ENCODE measurements around the gene TENM3. TPM values are rescaled to one million over a fixed set of nuclear protein-coding genes. Genes with fewer than 3 reads are reported as not detected.

The TENM3 gene
- polyA plus RNA-seq, 1 of the 3 experiments (the other 2 are of a cell fraction), result 10.4 TPM

DNA sequence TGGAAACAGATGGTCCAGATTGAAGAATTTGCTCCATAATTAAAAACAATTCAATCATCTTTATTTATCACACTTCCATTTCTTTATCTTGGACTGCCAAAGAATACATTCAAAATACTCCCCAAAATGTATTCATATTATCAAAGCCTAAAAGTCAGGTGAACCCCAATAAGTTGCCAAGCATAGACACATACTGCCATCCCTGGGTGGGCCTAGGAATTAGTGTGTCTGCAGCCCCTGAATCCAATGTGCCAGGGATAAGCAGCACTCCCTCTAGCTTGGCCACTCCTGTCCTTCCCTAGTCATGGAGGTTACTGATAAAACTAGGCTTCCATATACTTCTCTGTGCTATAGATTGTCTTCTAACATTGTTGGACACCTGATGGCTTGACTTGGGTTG, 199.9 kb downstream of the TENM3 start:
- Histone ChIP-seq H3K9me2 (no peaks in the 10 kb centered on the region), H3K4me1 (ENCODE audit: control insufficient read depth in 1 of 2, insufficient read depth in 2 of 2, low read depth in 1 of 2, low read length in 1 of 2) (peaks cover 0 to 3% of the 10 kb centered on the region in 2 experiments; a peak in 3 of 4 replicates), H3F3A (replicated peaks; ENCODE audit: insufficient read depth) (peaks cover 4% of the 10 kb centered on the region), H3K79me2 (ENCODE audit: insufficient read depth) (no peaks in the 10 kb centered on the region), H4K20me1 (ENCODE audit: insufficient read depth) (no peaks in the 10 kb centered on the region), H3K27ac (ENCODE audit: low read depth in 2 of 2, low read length in 1 of 2) (no peak overlapping the region), H2AFZ (ENCODE audit: low read depth) (no peak overlapping the region), H3K9ac (no peak overlapping the region), H3K4me3 (ENCODE audit: low read depth in 2 of 2, low read length in 1 of 2) (no peak overlapping the region), H3K4me2 (no peak overlapping the region), H3K9me3 (no peaks in the 10 kb centered on the region), H3K27me3 (ENCODE audit: insufficient read depth) (no peaks in the 10 kb centered on the region), H3K36me3 (replicated peaks in 1 of 2; ENCODE audit: control insufficient read depth in 1 of 2, insufficient read depth in 2 of 2, low read length in 1 of 2) (no peaks in the 10 kb centered on the region)
- ChIA-PET POLR2A (no interaction called here), CTCF (interaction anchor here (1.1 kb wide), 1 partner anchor 76 kb away, joined by 3 read pairs; no protein-coding TSS in a partner anchor)
- no peak for DNase-seq
- TF ChIP-seq, protein P1, sequence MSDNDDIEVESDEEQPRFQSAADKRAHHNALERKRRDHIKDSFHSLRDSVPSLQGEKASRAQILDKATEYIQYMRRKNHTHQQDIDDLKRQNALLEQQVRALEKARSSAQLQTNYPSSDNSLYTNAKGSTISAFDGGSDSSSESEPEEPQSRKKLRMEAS (IDR thresholded peaks at IDR 0.05; ENCODE audit: low read depth), result no peak
- TF ChIP-seq CTCF (IDR thresholded peaks at IDR 0.05) (peak; percentile 26), RCOR1 (IDR thresholded peaks at IDR 0.05; ENCODE audit: low read length) (no peak), ELF1 (IDR thresholded peaks at IDR 0.05) (no peak), SMC3 (IDR thresholded peaks at IDR 0.05; ENCODE audit: low read depth, low read length) (0 out of 2 replicates have a peak, but pooled peaks have one; percentile 9), JUND (IDR thresholded peaks at IDR 0.05) (no peak), RAD21 (IDR thresholded peaks at IDR 0.05; ENCODE audit: low read length) (peak; percentile 48), TCF12 (IDR thresholded peaks at IDR 0.05) (no peak), RXRA (IDR thresholded peaks at IDR 0.05; ENCODE audit: borderline replicate concordance, low read depth) (no peak), PBX3 (IDR thresholded peaks at IDR 0.05) (no peak), FOSL2 (IDR thresholded peaks at IDR 0.05; ENCODE audit: borderline replicate concordance, low read depth) (no peak), GATA2 (CRISPR knock-in tag; IDR thresholded peaks at IDR 0.05) (no peak), EP300 (IDR thresholded peaks at IDR 0.05; ENCODE audit: borderline replicate concordance in 1 of 2, low read depth in 1 of 2, low read length in 1 of 2) (no peak), MEF2A (IDR thresholded peaks at IDR 0.05; ENCODE audit: borderline replicate concordance, low read depth) (no peak), FOXM1 (IDR thresholded peaks at IDR 0.05; ENCODE audit: low read depth) (no peak), NFIC (IDR thresholded peaks at IDR 0.05; ENCODE audit: borderline replicate concordance) (no peak), EZH2phosphoT487 (IDR thresholded peaks at IDR 0.05; ENCODE audit: borderline replicate concordance, low read depth) (no peak)
- TF ChIP-seq, protein P2, sequence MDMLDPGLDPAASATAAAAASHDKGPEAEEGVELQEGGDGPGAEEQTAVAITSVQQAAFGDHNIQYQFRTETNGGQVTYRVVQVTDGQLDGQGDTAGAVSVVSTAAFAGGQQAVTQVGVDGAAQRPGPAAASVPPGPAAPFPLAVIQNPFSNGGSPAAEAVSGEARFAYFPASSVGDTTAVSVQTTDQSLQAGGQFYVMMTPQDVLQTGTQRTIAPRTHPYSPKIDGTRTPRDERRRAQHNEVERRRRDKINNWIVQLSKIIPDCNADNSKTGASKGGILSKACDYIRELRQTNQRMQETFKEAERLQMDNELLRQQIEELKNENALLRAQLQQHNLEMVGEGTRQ (IDR thresholded peaks at IDR 0.05; ENCODE audit: borderline replicate concordance, low read depth, low read length), result no peak
- TF ChIP-seq, protein P3, sequence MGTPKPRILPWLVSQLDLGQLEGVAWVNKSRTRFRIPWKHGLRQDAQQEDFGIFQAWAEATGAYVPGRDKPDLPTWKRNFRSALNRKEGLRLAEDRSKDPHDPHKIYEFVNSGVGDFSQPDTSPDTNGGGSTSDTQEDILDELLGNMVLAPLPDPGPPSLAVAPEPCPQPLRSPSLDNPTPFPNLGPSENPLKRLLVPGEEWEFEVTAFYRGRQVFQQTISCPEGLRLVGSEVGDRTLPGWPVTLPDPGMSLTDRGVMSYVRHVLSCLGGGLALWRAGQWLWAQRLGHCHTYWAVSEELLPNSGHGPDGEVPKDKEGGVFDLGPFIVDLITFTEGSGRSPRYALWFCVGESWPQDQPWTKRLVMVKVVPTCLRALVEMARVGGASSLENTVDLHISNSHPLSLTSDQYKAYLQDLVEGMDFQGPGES (IDR thresholded peaks at IDR 0.05; ENCODE audit: low read depth, low read length), result no peak
